ENCODE data around the gene ZNF530. TPM values are rescaled to one million over a fixed set of nuclear protein-coding genes. Genes with fewer than 3 reads are reported as not detected.

The ZNF530 gene
- total and polyA plus RNA-seq, 2 experiments from 2014 or later = 3.3 to 11.2 TPM

GRCh38 chr19:57572415-57572947 lies 27.2 kb upstream of the ZNF530 start (continued):
- no peak for TF ChIP-seq ZNF462 (CRISPR knock-in tag; IDR thresholded peaks at IDR 0.05)

- peaks cover 17% of the 10 kb centered on the region for H3K79me2 ChIP-seq (replicated peaks; ENCODE audit: insufficient read depth)
- peaks cover 50% of the 10 kb centered on the region for H3K36me3 ChIP-seq (ENCODE audit: insufficient read depth)
- no peak overlapping the region for H3K27ac Mint-ChIP-seq
- peaks cover 81% of the 10 kb centered on the region for H3K9me3 Mint-ChIP-seq
- ATAC-seq = no peak
- H3K27ac ChIP-seq (ENCODE audit: low read depth) = no peak overlapping the region
- peaks cover 12% of the 10 kb centered on the region; the same call in 2 of the 3 replicates for H3K4me1 Mint-ChIP-seq
- peaks cover 6% of the 10 kb centered on the region; the same call in 1 of the 2 replicates for H3K4me1 ChIP-seq (ENCODE audit: insufficient read depth)
- peaks cover 67% of the 10 kb centered on the region for H3K36me3 Mint-ChIP-seq (ENCODE audit: low read depth)
- TF ChIP-seq ETS1 (IDR thresholded peaks at IDR 0.05) (no peak), JUNB (IDR thresholded peaks at IDR 0.05; ENCODE audit: unreplicated experiment) (no peak)
- H3K27me3 Mint-ChIP-seq (ENCODE audit: insufficient read depth, low read depth, poor library complexity) = peaks cover 6% of the 10 kb centered on the region
- no peak overlapping the region for H3K4me3 ChIP-seq
- H3F3A ChIP-seq (replicated peaks; ENCODE audit: low read depth) = no peaks in the 10 kb centered on the region
- peaks cover 18% of the 10 kb centered on the region for H3K9me2 ChIP-seq (ENCODE audit: insufficient read depth)
- no peak for DNase-seq (ENCODE audit: low spot score)
- H3K4me2 ChIP-seq = no peak overlapping the region
- no peaks in the 10 kb centered on the region for H4K20me1 ChIP-seq (replicated peaks; ENCODE audit: insufficient read depth)
- no peaks in the 10 kb centered on the region for H3K27me3 ChIP-seq (ENCODE audit: insufficient read depth)
- H2AFZ ChIP-seq = no peak overlapping the region
- H3K4me3 Mint-ChIP-seq = peak overlapping the region; percentile 25; the same call in 2 of the 3 replicates
Observed at GRCh38 chr19:57576661-57577060, 23.0 kb upstream of the ZNF530 start.

Measured in GM23338 (cell line).